GM12878 (cell line): Measurements from ENCODE around the gene SRCIN1.

Experiments used
- BCL11A ChIP-seq: IDR thresholded peaks from 2 replicates; pipeline ENCODE4 v1.6.1; 2011; ENCODE audit warnings: low read depth, low read length
- DPF2 ChIP-seq: fragments of 450-650 bp; IDR thresholded peaks from 2 replicates; pipeline ENCODE4 v1.6.1; 2017; ENCODE audit warnings: mild to moderate bottlenecking
- FOXM1 ChIP-seq: IDR thresholded peaks from 2 replicates; pipeline ENCODE4 v1.6.1; 2012; ENCODE audit warnings: low read depth, mild to moderate bottlenecking, inconsistent platforms, low read length, moderate library complexity
- KDM1A ChIP-seq: fragments of 200-600 bp; sonication (generic); IDR thresholded peaks from 2 replicates; pipeline ENCODE4 v1.6.1; 2016; ENCODE audit warnings: borderline replicate concordance
- POLR2A ChIP-seq: IDR thresholded peaks from 2 replicates; pipeline ENCODE4 v1.6.1; 2011; ENCODE audit warnings: low read depth, mild to moderate bottlenecking, low read length
- RBBP5 ChIP-seq: fragments of 200-600 bp; sonication (generic); conservative IDR thresholded peaks from 2 replicates; pipeline ENCODE4 v1.6.1; 2016
- SIN3A ChIP-seq: IDR thresholded peaks from 2 replicates; pipeline ENCODE4 v1.6.1; 2012; ENCODE audit warnings: low read depth, low read length, improper control_type of control experiment
- SMAD1 ChIP-seq: fragments of 450-650 bp; IDR thresholded peaks from 2 replicates; pipeline ENCODE4 v1.6.1; 2018; ENCODE audit warnings: mild to moderate bottlenecking, low read depth; ENCODE audit not compliant: partially characterized antibody
- SP1 ChIP-seq: IDR thresholded peaks from one replicate; pipeline ENCODE4 v1.6.1; 2011; ENCODE audit warnings: low read depth, low read length
- ZNF274 ChIP-seq: IDR thresholded peaks from one replicate; pipeline ENCODE4 v1.8.0; 2011; ENCODE audit not compliant: insufficient read length, insufficient read depth

DNA sequence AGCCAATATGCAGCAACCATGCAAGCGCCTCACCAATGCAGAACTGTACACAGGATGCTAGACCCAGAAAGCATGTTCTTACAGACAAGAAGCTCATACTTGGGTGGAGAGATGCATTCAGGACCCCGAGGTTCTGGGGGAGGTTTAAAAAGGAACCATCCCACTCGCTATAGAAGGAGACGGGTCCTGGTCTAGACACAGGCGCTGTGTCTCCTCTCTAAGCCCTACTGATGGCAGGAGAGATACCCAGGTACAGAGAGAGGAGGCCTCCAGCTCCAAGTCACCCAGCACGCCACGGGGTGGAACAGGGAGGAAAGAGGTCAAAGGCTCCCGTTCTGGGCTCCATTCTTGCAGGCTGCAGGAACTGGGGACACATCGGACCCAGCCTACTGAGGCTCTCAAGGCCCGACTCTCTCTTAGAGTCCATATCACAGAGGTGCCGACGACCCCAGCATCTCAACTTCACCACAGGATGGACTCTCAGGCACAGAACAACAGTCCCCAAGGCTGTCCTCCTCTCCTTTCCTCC is 28.0 kb downstream of the SRCIN1 start:
- no peak for TF ChIP-seq FOXM1
- no peak for TF ChIP-seq BCL11A
- TF ChIP-seq SMAD1 = no peak
- TF ChIP-seq KDM1A = no peak
- TF ChIP-seq SIN3A = no peak
- no peak for TF ChIP-seq ZNF274
- no peak for TF ChIP-seq SP1
- TF ChIP-seq RBBP5 = no peak
- no peak for TF ChIP-seq DPF2
- no peak for TF ChIP-seq POLR2A
